Activated CD8-positive, alpha-beta T cell treated with anti-CD3 and anti-CD28 coated beads for 36 hours (primary cell): ENCODE measurements around the gene THAP7. TPM values are rescaled to one million over a fixed set of nuclear protein-coding genes. Genes with fewer than 3 reads are reported as not detected.

ENCODE experiments used
- ATAC-seq: fragments of 200-7000 bp; cut with Tn5 transposase; one replicate; pipeline ENCODE4 v1.10.0; 2021; ENCODE audit warnings: mild to moderate bottlenecking, moderate library complexity
- CTCF ChIA-PET: fragments of 350-600 bp; sonication (Branson Sonifier 250); formaldehyde crosslinking; loops from one replicate; lab custom pipeline; 2021; ENCODE audit warnings: antibody characterized with exemption; lab: Charles Lee
- POLR2A ChIA-PET: fragments of 350-600 bp; sonication (Branson Sonifier 250); formaldehyde crosslinking; loops from one replicate; lab custom pipeline; 2021; ENCODE audit warnings: antibody characterized with exemption; lab: Charles Lee
- DNase-seq: peaks from one replicate; pipeline ENCODE4 v3.0.0-alpha.2; 2020
- H3K27ac Mint-ChIP-seq: one replicate; pipeline ENCODE4 v1.8.0; 2021; ENCODE audit warnings: mild to moderate bottlenecking, mixed read lengths
- H3K27me3 Mint-ChIP-seq: one replicate; pipeline ENCODE4 v1.8.0; 2021; ENCODE audit warnings: mixed read lengths
- H3K36me3 Mint-ChIP-seq: one replicate; pipeline ENCODE4 v1.8.0; 2021; ENCODE audit warnings: low read depth, mixed read lengths
- H3K4me1 Mint-ChIP-seq: one replicate; pipeline ENCODE4 v1.8.0; 2021; ENCODE audit warnings: low read depth, mixed read lengths
- H3K4me3 Mint-ChIP-seq: one replicate; pipeline ENCODE4 v1.8.0; 2021; ENCODE audit warnings: mild to moderate bottlenecking, moderate library complexity, mixed read lengths
- H3K9me3 Mint-ChIP-seq: one replicate; pipeline ENCODE4 v1.8.0; 2021; ENCODE audit warnings: mixed read lengths
- CTCF ChIP-seq: fragments of 200-600 bp; IDR thresholded peaks from one replicate; pipeline ENCODE4 v1.8.0; 2022; ENCODE audit warnings: antibody characterized with exemption, mild to moderate bottlenecking
- intact Hi-C: fragments of 100-400 bp; cut with micrococcal nuclease; formaldehyde crosslinking; loops from one replicate; pipeline ENCODE4 v1.10.0; 2022
- total RNA-seq, 2 experiments: library from RNA; stranded (reverse); gene quantifications; one replicate each; pipeline ENCODE4 v1.2.3, GENCODE V29; 2021

Gene THAP7
- total RNA-seq, 2 experiments from 2014 or later: 23.7 to 23.8 TPM

GRCh38 chr22:21003782-21004181 is 1.9 kb upstream of the THAP7 start:
- Mint-ChIP-seq H3K9me3 (no peaks in the 10 kb centered on the region), H3K4me3 (peak overlapping the region; percentile 92), H3K4me1 (peaks cover 11% of the 10 kb centered on the region), H3K27me3 (no peaks in the 10 kb centered on the region), H3K27ac (peak overlapping the region; percentile 67), H3K36me3 (peaks cover 3% of the 10 kb centered on the region)
- intact Hi-C loops: no loop called here
- no peak for DNase-seq
- TF ChIP-seq CTCF: no peak
- ChIA-PET CTCF (interaction anchor here (1.0 to 3.0 kb wide), 7 partner anchors 10 to 99 kb away, joined by 3 to 9 read pairs (median 5); partner anchors contain the start of genes CRKL, LZTR1 and P2RX6), POLR2A (interaction anchor here (3.3 to 5.5 kb wide), 2 partner anchors 9 to 23 kb away, joined by 13 to 51 read pairs; partner anchors contain the start of gene LZTR1)
- no peak for ATAC-seq

DNA sequence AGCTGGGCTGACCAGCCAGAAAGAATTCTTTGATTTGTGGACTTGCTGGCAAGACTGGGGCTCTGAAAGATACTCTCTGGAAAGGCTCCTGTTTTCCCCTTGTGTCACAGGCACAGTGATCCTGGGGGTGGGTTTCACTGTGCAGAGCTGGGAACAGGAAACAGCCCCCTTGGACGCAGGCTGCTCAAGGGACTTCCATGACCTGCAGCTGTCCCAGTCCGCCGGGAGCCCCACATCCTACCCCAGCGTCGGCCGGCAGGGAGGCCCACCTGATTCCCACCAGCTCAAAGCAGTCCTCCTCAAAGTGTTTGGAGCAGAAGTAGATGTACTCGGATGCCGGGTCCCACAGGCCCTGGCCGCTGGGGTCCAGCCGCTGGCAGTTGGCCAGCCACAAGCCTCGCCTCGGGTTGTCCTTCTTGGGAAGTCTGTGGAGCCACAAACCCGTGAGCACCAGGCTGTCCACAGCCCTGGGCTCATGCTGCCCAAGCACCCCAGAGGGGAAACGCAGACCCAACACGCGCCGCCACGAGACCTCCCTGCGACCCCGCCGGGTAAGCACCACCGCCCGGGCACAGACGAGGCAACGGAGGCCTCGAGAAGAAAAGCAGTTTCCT is 824 bp downstream of the THAP7 start:
- no peak for ATAC-seq
- CTCF ChIA-PET: interaction anchor here (0.7 kb wide), 1 partner anchor 20 kb away, joined by 3 read pairs; no protein-coding TSS in a partner anchor
- TF ChIP-seq CTCF: no peak
- intact Hi-C loops: no loop called here
- DNase-seq: peak; percentile 20
- H3K27me3 Mint-ChIP-seq: no peaks in the 10 kb centered on the region
- H3K36me3 Mint-ChIP-seq: peaks cover 3% of the 10 kb centered on the region
- POLR2A ChIA-PET: interaction anchor here (1.3 to 5.5 kb wide), 4 partner anchors 11 to 80 kb away, joined by 5 to 51 read pairs (median 23); partner anchors contain the start of gene LZTR1
- no peaks in the 10 kb centered on the region for H3K9me3 Mint-ChIP-seq
- H3K4me1 Mint-ChIP-seq: peaks cover 15% of the 10 kb centered on the region
- H3K27ac Mint-ChIP-seq: peak overlapping the region; percentile 96
- H3K4me3 Mint-ChIP-seq: peak overlapping the region; percentile 92

GRCh38 chr22:21000207-21000986 is 1.5 kb downstream of the THAP7 start:
- ChIA-PET CTCF (interaction anchor here (0.7 to 1.5 kb wide), 2 partner anchors 20 to 39 kb away, joined by 3 to 9 read pairs; no protein-coding TSS in a partner anchor), POLR2A (interaction anchor here (1.1 to 5.5 kb wide), 5 partner anchors 10 to 80 kb away, joined by 3 to 51 read pairs (median 20); partner anchors contain the start of genes LZTR1 and P2RX6)
- no peak for ATAC-seq
- intact Hi-C loops: no loop called here
- no peak for TF ChIP-seq CTCF
- H3K27me3 Mint-ChIP-seq: no peaks in the 10 kb centered on the region
- peaks cover 3% of the 10 kb centered on the region for H3K36me3 Mint-ChIP-seq
- peak overlapping the region; percentile 96 for H3K27ac Mint-ChIP-seq
- H3K4me1 Mint-ChIP-seq: peaks cover 15% of the 10 kb centered on the region
- peak overlapping the region; percentile 92 for H3K4me3 Mint-ChIP-seq
- peak; percentile 22 for DNase-seq
- no peaks in the 10 kb centered on the region for H3K9me3 Mint-ChIP-seq

GRCh38 chr22:20999350-21000206 is 2.3 kb downstream of the THAP7 start:
- H3K27me3 Mint-ChIP-seq: no peaks in the 10 kb centered on the region
- TF ChIP-seq CTCF: no peak
- H3K4me1 Mint-ChIP-seq: peaks cover 15% of the 10 kb centered on the region
- peak overlapping the region; percentile 96 for H3K27ac Mint-ChIP-seq
- ATAC-seq (no peak), DNase-seq (no peak)
- H3K36me3 Mint-ChIP-seq: peaks cover 3% of the 10 kb centered on the region
- no peaks in the 10 kb centered on the region for H3K9me3 Mint-ChIP-seq
- intact Hi-C loops: no loop called here
- H3K4me3 Mint-ChIP-seq: peak overlapping the region; percentile 92
- CTCF ChIA-PET: interaction anchor here (0.8 to 1.5 kb wide), 2 partner anchors 38 to 56 kb away, joined by 3 to 9 read pairs; no protein-coding TSS in a partner anchor
- POLR2A ChIA-PET: interaction anchor here (1.1 to 5.5 kb wide), 6 partner anchors 9 to 79 kb away, joined by 3 to 51 read pairs (median 12); partner anchors contain the start of genes LZTR1 and P2RX6
